HEK293T (cell line): ENCODE results near the gene CSTPP1.

Experiments used
- ARNT ChIP-seq: fragments of 450-650 bp; IDR thresholded peaks from 2 replicates; pipeline ENCODE4 v1.6.1; 2017; ENCODE audit warnings: mild to moderate bottlenecking
- CTBP1 ChIP-seq: fragments of 450-650 bp; IDR thresholded peaks from 2 replicates; pipeline ENCODE4 v1.6.1; 2016; ENCODE audit warnings: borderline replicate concordance
- ELF4 ChIP-seq: fragments of 450-650 bp; IDR thresholded peaks from 2 replicates; pipeline ENCODE4 v1.6.1; 2017; ENCODE audit warnings: antibody characterized with exemption
- FOXK2 ChIP-seq: fragments of 450-650 bp; IDR thresholded peaks from 2 replicates; pipeline ENCODE4 v1.6.1; 2016; ENCODE audit warnings: mild to moderate bottlenecking
- FOXM1 ChIP-seq: fragments of 450-650 bp; IDR thresholded peaks from 2 replicates; pipeline ENCODE4 v1.6.1; 2017; ENCODE audit warnings: mild to moderate bottlenecking, borderline replicate concordance
- HDGF ChIP-seq: fragments of 450-650 bp; IDR thresholded peaks from 2 replicates; pipeline ENCODE4 v1.6.1; 2017; ENCODE audit warnings: antibody characterized with exemption, borderline replicate concordance
- SP1 ChIP-seq: fragments of 450-650 bp; IDR thresholded peaks from 2 replicates; pipeline ENCODE4 v1.6.1; 2017
- SUZ12 ChIP-seq: fragments of 450-650 bp; IDR thresholded peaks from 2 replicates; pipeline ENCODE4 v1.6.1; 2016; ENCODE audit warnings: mild to moderate bottlenecking

- TF ChIP-seq FOXM1 = no peak
- TF ChIP-seq SP1 = no peak
- TF ChIP-seq ARNT = no peak
- no peak for TF ChIP-seq HDGF
- no peak for TF ChIP-seq ELF4
- no peak for TF ChIP-seq SUZ12
- no peak for TF ChIP-seq CTBP1
- no peak for TF ChIP-seq FOXK2
Observed at GRCh38 chr11:47137476-47137875, 200.9 kb downstream of the CSTPP1 start.
